B cell (primary cell): ENCODE data around the gene SHISA7. TPM values are rescaled to one million over a fixed set of nuclear protein-coding genes. Genes with fewer than 3 reads are reported as not detected.

Source experiments
- ATAC-seq: fragments of 200-7000 bp; cut with Tn5 transposase; one replicate; pipeline ENCODE4 v1.10.0; 2021; ENCODE audit warnings: low read depth, mild to moderate bottlenecking, moderate number of reproducible peaks, moderate library complexity
- CTCF ChIA-PET: fragments of 350-600 bp; sonication (Branson Sonifier 250); formaldehyde crosslinking; loops from one replicate; lab custom pipeline; 2021; ENCODE audit warnings: antibody characterized with exemption, inconsistent platforms; lab: Charles Lee
- POLR2A ChIA-PET: fragments of 350-600 bp; sonication (Branson Sonifier 250); formaldehyde crosslinking; loops from one replicate; lab custom pipeline; 2021; ENCODE audit warnings: antibody characterized with exemption; lab: Charles Lee
- DNase-seq: peaks from one replicate; pipeline ENCODE4 v3.0.0; 2013
- H2AFZ ChIP-seq: 2 replicates; pipeline ENCODE4 v1.6.1; 2012; ENCODE audit warnings: mild to moderate bottlenecking, low read depth, low read length; ENCODE audit not compliant: insufficient read depth, poor library complexity, severe bottlenecking
- H3K27ac ChIP-seq, 2 donors: 1 replicate in 1 of 2; 2 replicates in 1 of 2; pipeline ENCODE4 v1.5.1; 2012 to 2013; ENCODE audit warnings: low read length in 2 of 2, mild to moderate bottlenecking in 2 of 2, moderate library complexity in 1 of 2
- H3K27me3 ChIP-seq, 4 experiments: fragments of 200-600 bp in 1 of 4; sonication (generic) in 1 of 4; replicated peaks in 1 of 4; 1 replicate in 2 of 4; 2 replicates in 2 of 4; pipeline versions ENCODE4 v1.6.1 to v1.7.0; 2013 to 2016; ENCODE audit warnings: low read length in 3 of 4, mild to moderate bottlenecking in 2 of 4, mixed read lengths in 1 of 4, moderate library complexity in 1 of 4; ENCODE audit not compliant: insufficient read depth in 4 of 4, control insufficient read depth in 3 of 4; ENCODE audit errors: control extremely low read depth in 1 of 4
- H3K36me3 ChIP-seq, 2 experiments: replicated peaks in 1 of 2; 1 replicate in 1 of 2; 2 replicates in 1 of 2; pipeline versions ENCODE4 v1.6.1 to v1.7.1; 2013; ENCODE audit warnings: low read length in 1 of 2; ENCODE audit not compliant: insufficient read depth in 2 of 2, control insufficient read depth in 1 of 2; ENCODE audit errors: control extremely low read depth in 1 of 2, extremely low read depth in 1 of 2
- H3K4me1 ChIP-seq, 2 donors: fragments of 200-600 bp in 1 of 2; sonication (generic) in 1 of 2; 1 replicate in 1 of 2; 2 replicates in 1 of 2; pipeline versions ENCODE4 v1.5.1 to v1.6.1; 2013 to 2017; ENCODE audit warnings: low read length in 2 of 2; ENCODE audit not compliant: control insufficient read depth in 2 of 2, insufficient read depth in 2 of 2
- H3K4me2 ChIP-seq: replicated peaks from 2 replicates; pipeline ENCODE3; 2012; ENCODE audit warnings: mild to moderate bottlenecking, low read depth, low read length; ENCODE audit not compliant: poor library complexity, severe bottlenecking
- H3K4me3 ChIP-seq, 5 experiments: fragments of 200-600 bp in 1 of 5; sonication (generic) in 1 of 5; 1 replicate in 3 of 5; 2 replicates in 2 of 5; pipeline versions ENCODE4 v1.5.1 to v1.7.0; 2011 to 2016; ENCODE audit warnings: low read length in 4 of 5, mild to moderate bottlenecking in 4 of 5, low read depth in 2 of 5, control low read depth in 1 of 5, moderate library complexity in 1 of 5; ENCODE audit not compliant: insufficient read depth in 1 of 5; ENCODE audit errors: control extremely low read depth in 1 of 5, extremely low read depth in 1 of 5
- H3K79me2 ChIP-seq: fragments of 200-600 bp; sonication (generic); one replicate; pipeline ENCODE4 v1.6.0; 2016; ENCODE audit warnings: low read length; ENCODE audit not compliant: control insufficient read depth, insufficient read depth
- H3K9ac ChIP-seq: fragments of 200-600 bp; sonication (generic); 2 replicates; pipeline ENCODE4 v1.6.1; 2017; ENCODE audit warnings: mild to moderate bottlenecking, low read length, moderate library complexity
- H3K9me3 ChIP-seq, 3 donors: one replicate each; pipeline versions ENCODE4 v1.6.1 to v1.7.1; 2013; ENCODE audit warnings: low read length in 2 of 3; ENCODE audit not compliant: control insufficient read depth in 2 of 3, insufficient read depth in 1 of 3; ENCODE audit errors: control extremely low read depth in 1 of 3
- H4K20me1 ChIP-seq: 2 replicates; pipeline ENCODE4 v1.6.0; 2012; ENCODE audit warnings: mild to moderate bottlenecking, low read length; ENCODE audit not compliant: insufficient read depth, control insufficient read depth, poor library complexity, severe bottlenecking
- H3K27ac Mint-ChIP-seq: one replicate; pipeline ENCODE4 v1.8.0; 2021; ENCODE audit warnings: mixed read lengths
- H3K27me3 Mint-ChIP-seq: one replicate; pipeline ENCODE4 v1.8.0; 2021; ENCODE audit warnings: mixed read lengths
- H3K4me1 Mint-ChIP-seq: one replicate; pipeline ENCODE4 v1.8.0; 2021; ENCODE audit warnings: mixed read lengths
- H3K4me3 Mint-ChIP-seq: one replicate; pipeline ENCODE4 v1.8.0; 2021; ENCODE audit warnings: mixed read lengths
- H3K9me3 Mint-ChIP-seq: one replicate; pipeline ENCODE4 v1.8.0; 2022; ENCODE audit warnings: mixed read lengths; ENCODE audit not compliant: insufficient read depth
- EZH2 ChIP-seq: IDR thresholded peaks from 2 replicates; pipeline ENCODE4 v1.6.1; 2012; ENCODE audit warnings: borderline replicate concordance, low read depth, mild to moderate bottlenecking, moderate library complexity, low read length; ENCODE audit not compliant: insufficient read depth, poor library complexity, severe bottlenecking
- WGBS: methylation state at CpG from one replicate; pipeline ENCODE4 v1.1.5; 2013; ENCODE audit warnings: missing lambda C conversion rate; ENCODE audit not compliant: insufficient coverage; 5-methylcytosine and 5-hydroxymethylcytosine counted together
- intact Hi-C: fragments of 100-400 bp; cut with micrococcal nuclease; formaldehyde crosslinking; loops from one replicate; pipeline ENCODE4 v1.10.0; 2022
- polyA plus RNA-seq: library from polyadenylated mRNA; depleted of rRNA; stranded (reverse); fragments of >200 nt; gene quantifications from 2 replicates; pipeline ENCODE4 v1.2.3, GENCODE V29; 2012
- total RNA-seq, 2 donors: library from RNA; stranded (reverse); fragments of 120-200 nt in 1 of 2; gene quantifications; 1 replicate in 1 of 2; 2 replicates in 1 of 2; pipeline versions ENCODE4 v1.2.3 to v1.2.4, GENCODE V29; 2013 to 2022
- TF ChIP-seq, protein P1 (sequence below): fragments of 200-600 bp; IDR thresholded peaks from one replicate; pipeline ENCODE4 v1.8.0; 2022; ENCODE audit warnings: antibody characterized with exemption, mild to moderate bottlenecking

SHISA7 gene
- total and polyA plus RNA-seq, 2 donors (not counting 1 experiment from before 2014, with no cell fraction given) = 0.06 TPM; not detected in 1

DNA sequence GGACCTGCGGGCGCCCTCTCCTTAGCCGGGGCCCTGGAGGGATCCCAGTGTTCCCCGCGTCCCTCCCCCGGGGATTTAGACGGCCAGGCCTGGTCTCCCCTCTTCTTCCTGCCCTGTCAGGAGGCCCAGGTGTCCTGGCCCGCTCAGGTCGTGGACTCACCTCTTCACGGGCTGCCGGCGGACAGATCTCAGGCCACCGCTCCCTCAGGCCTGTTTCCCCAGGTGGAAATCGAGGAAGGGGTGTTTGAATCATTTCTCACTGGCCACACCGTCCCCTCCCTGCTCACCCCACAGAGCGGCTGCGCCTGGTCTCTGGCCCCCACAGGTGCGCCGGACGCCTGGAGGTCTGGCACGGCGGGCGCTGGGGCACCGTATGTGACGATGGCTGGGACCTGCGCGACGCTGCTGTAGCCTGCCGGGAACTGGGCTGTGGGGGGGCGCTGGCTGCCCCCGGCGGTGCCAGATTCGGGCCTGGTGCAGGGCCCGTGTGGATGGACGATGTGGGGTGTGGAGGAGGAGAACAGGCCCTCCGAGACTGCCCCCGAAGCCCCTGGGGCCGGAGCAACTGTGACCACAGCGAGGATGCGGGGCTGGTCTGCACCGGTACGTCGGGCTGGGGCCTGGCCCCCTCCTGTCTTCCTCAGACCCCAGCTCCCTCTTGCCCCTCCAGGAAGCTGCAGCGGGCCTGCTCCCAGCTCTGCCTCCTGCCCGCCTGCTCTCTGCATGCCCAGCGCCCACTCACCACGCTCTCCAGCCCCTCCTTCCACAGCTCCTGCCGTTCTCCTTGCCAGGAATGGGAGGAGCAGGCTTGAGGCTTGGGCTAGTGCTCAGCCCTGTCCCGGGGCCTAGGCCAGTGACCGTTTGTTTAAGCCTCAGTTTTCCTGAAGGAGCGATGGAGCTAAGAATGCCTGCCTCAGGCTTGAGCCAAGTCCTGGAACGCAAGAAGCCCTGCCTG, 47.7 kb upstream of the SHISA7 start:
- Mint-ChIP-seq H3K4me1 (peaks cover 4% of the 10 kb centered on the region), H3K27ac (no peak overlapping the region), H3K27me3 (peaks cover 8% of the 10 kb centered on the region), H3K9me3 (no peaks in the 10 kb centered on the region), H3K4me3 (no peak overlapping the region)
- Histone ChIP-seq H3K9me3 (no peaks in the 10 kb centered on the region), H3K4me1 (peaks cover 0 to 2% of the 10 kb centered on the region in 2 donors), H3K36me3 (no peaks in the 10 kb centered on the region), H3K79me2 (no peaks in the 10 kb centered on the region), H3K4me3 (no peak overlapping the region), H2AFZ (no peak overlapping the region), H4K20me1 (no peaks in the 10 kb centered on the region), H3K9ac (no peak overlapping the region), H3K4me2 (no peak overlapping the region), H3K27ac (no peak overlapping the region), H3K27me3 (peaks cover 0 to 35% (median 2%) of the 10 kb centered on the region in 4 experiments)
- no peak for ATAC-seq
- no peak for DNase-seq
- POLR2A ChIA-PET = no interaction called here
- WGBS = 82% methylated on average over 44 of the region's 52 CpGs
- TF ChIP-seq, protein P1, sequence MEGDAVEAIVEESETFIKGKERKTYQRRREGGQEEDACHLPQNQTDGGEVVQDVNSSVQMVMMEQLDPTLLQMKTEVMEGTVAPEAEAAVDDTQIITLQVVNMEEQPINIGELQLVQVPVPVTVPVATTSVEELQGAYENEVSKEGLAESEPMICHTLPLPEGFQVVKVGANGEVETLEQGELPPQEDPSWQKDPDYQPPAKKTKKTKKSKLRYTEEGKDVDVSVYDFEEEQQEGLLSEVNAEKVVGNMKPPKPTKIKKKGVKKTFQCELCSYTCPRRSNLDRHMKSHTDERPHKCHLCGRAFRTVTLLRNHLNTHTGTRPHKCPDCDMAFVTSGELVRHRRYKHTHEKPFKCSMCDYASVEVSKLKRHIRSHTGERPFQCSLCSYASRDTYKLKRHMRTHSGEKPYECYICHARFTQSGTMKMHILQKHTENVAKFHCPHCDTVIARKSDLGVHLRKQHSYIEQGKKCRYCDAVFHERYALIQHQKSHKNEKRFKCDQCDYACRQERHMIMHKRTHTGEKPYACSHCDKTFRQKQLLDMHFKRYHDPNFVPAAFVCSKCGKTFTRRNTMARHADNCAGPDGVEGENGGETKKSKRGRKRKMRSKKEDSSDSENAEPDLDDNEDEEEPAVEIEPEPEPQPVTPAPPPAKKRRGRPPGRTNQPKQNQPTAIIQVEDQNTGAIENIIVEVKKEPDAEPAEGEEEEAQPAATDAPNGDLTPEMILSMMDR = no peak
- TF ChIP-seq EZH2 = no peak
- CTCF ChIA-PET = interaction anchor here (1.3 to 1.4 kb wide), 2 partner anchors 24 to 142 kb away, joined by 3 to 4 read pairs; no protein-coding TSS in a partner anchor
- intact Hi-C loops = no loop called here
